ENCODE measurements around the gene LEFTY1.

- TF ChIP-seq POLR2A (IDR thresholded peaks at IDR 0.05) (no peak), CTCF (IDR thresholded peaks at IDR 0.05) (no peak), POLR2AphosphoS5 (IDR thresholded peaks at IDR 0.05) (no peak), EP300 (IDR thresholded peaks at IDR 0.05) (no peak)
These were observed 41.6 kb upstream of the LEFTY1 start for GRCh38 chr1:225930566-225930965.

Measured in upper lobe of left lung (tissue), 4 donors.